MM.1S (cell line): ENCODE results near the gene RTBDN.
"Not testable (repeated sequence)": the region's sequence is repeated elsewhere in the genome, so short reads cannot be mapped to it uniquely, and the experiment has no call there.

ENCODE experiments used
- DNase-seq: peaks from one replicate; pipeline ENCODE4 v3.0.0-alpha.2; 2015
- H2AFZ ChIP-seq: fragments of 300-600 bp; sonication (generic); 2 replicates; pipeline ENCODE4 v1.6.0; 2016; ENCODE audit warnings: antibody characterized with exemption, low read length
- H3F3A ChIP-seq: fragments of 300-600 bp; sonication (generic); 2 replicates; pipeline ENCODE4 v1.6.1; 2016; ENCODE audit warnings: mild to moderate bottlenecking, antibody characterized with exemption, low read length, moderate library complexity, mixed read lengths; ENCODE audit not compliant: insufficient read depth
- H3K27ac ChIP-seq: fragments of 300-600 bp; sonication (generic); 2 replicates; pipeline ENCODE4 v1.5.1; 2016; ENCODE audit warnings: mild to moderate bottlenecking, low read length
- H3K27me3 ChIP-seq: fragments of 300-600 bp; sonication (generic); replicated peaks from 2 replicates; pipeline ENCODE4 v1.6.0; 2016; ENCODE audit warnings: low read length; ENCODE audit not compliant: insufficient read depth
- H3K36me3 ChIP-seq: fragments of 300-600 bp; sonication (generic); replicated peaks from 2 replicates; pipeline ENCODE4 v1.6.1; 2016; ENCODE audit warnings: mild to moderate bottlenecking, low read length, mixed read lengths; ENCODE audit not compliant: insufficient read depth
- H3K4me1 ChIP-seq: fragments of 300-600 bp; sonication (generic); 2 replicates; pipeline ENCODE4 v1.6.1; 2016; ENCODE audit warnings: low read length, mixed read lengths
- H3K4me2 ChIP-seq: fragments of 300-600 bp; sonication (generic); 2 replicates; pipeline ENCODE4 v1.6.0; 2016; ENCODE audit warnings: low read depth, low read length
- H3K4me3 ChIP-seq: fragments of 300-600 bp; sonication (generic); 2 replicates; pipeline ENCODE4 v1.5.1; 2016; ENCODE audit warnings: low read length, mixed read lengths
- H3K79me2 ChIP-seq: fragments of 300-600 bp; sonication (generic); 2 replicates; pipeline ENCODE4 v1.6.1; 2016; ENCODE audit warnings: mixed run types, low read length, mixed read lengths
- H3K9ac ChIP-seq: fragments of 300-600 bp; sonication (generic); 2 replicates; pipeline ENCODE4 v1.6.1; 2016; ENCODE audit warnings: low read length, mixed read lengths
- H3K9me2 ChIP-seq: fragments of 300-600 bp; sonication (generic); replicated peaks from 2 replicates; pipeline ENCODE4 v1.6.1; 2016; ENCODE audit warnings: mild to moderate bottlenecking, low read length, mixed read lengths; ENCODE audit not compliant: insufficient read depth
- H3K9me3 ChIP-seq: fragments of 300-600 bp; sonication (generic); replicated peaks from 2 replicates; pipeline ENCODE4 v1.6.1; 2016; ENCODE audit warnings: mild to moderate bottlenecking, low read length, mixed read lengths; ENCODE audit not compliant: insufficient read depth
- H4K20me1 ChIP-seq: fragments of 300-600 bp; sonication (generic); 2 replicates; pipeline ENCODE4 v1.6.1; 2016; ENCODE audit warnings: mild to moderate bottlenecking, low read length, moderate library complexity, mixed read lengths; ENCODE audit not compliant: insufficient read depth
- EZH2 ChIP-seq: fragments of 300-600 bp; sonication (generic); optimal IDR thresholded peaks from 2 replicates; pipeline ENCODE3; 2017; ENCODE audit warnings: low read depth, mild to moderate bottlenecking, antibody characterized with exemption, low read length, mixed read lengths
- EZH2phosphoT487 ChIP-seq: fragments of 300-600 bp; sonication (generic); IDR thresholded peaks from 2 replicates; pipeline ENCODE4 v1.6.1; 2018; ENCODE audit warnings: antibody characterized with exemption, low read length
- TF ChIP-seq, protein P1 (sequence below): fragments of 300-600 bp; sonication (generic); IDR thresholded peaks from 2 replicates; pipeline ENCODE4 v1.5.1; 2016; ENCODE audit warnings: antibody characterized with exemption, low read length, mixed read lengths

The RTBDN gene

GRCh38 chr19:12847159-12848139, 13.1 kb upstream of the RTBDN start:
- no peak overlapping the region; the same call in 1 of the 2 replicates for H3K9ac ChIP-seq
- DNase-seq, result peak; percentile 75
- H3K79me2 ChIP-seq, result no peaks in the 10 kb centered on the region
- H3K9me2 ChIP-seq, result no peaks in the 10 kb centered on the region
- H3F3A ChIP-seq, result no peaks in the 10 kb centered on the region
- TF ChIP-seq EZH2 (no peak), EZH2phosphoT487 (no peak)
- TF ChIP-seq, protein P1, sequence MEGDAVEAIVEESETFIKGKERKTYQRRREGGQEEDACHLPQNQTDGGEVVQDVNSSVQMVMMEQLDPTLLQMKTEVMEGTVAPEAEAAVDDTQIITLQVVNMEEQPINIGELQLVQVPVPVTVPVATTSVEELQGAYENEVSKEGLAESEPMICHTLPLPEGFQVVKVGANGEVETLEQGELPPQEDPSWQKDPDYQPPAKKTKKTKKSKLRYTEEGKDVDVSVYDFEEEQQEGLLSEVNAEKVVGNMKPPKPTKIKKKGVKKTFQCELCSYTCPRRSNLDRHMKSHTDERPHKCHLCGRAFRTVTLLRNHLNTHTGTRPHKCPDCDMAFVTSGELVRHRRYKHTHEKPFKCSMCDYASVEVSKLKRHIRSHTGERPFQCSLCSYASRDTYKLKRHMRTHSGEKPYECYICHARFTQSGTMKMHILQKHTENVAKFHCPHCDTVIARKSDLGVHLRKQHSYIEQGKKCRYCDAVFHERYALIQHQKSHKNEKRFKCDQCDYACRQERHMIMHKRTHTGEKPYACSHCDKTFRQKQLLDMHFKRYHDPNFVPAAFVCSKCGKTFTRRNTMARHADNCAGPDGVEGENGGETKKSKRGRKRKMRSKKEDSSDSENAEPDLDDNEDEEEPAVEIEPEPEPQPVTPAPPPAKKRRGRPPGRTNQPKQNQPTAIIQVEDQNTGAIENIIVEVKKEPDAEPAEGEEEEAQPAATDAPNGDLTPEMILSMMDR, result peak; percentile 98
- no peaks in the 10 kb centered on the region for H3K36me3 ChIP-seq
- H3K4me1 ChIP-seq, result peaks cover 8% of the 10 kb centered on the region; the same call in 1 of the 2 replicates
- peak overlapping the region; percentile 74 for H2AFZ ChIP-seq
- no peak overlapping the region for H3K27ac ChIP-seq
- H3K4me3 ChIP-seq, result peak overlapping the region; percentile 55
- H3K4me2 ChIP-seq, result peak overlapping the region; percentile 98
- H3K9me3 ChIP-seq, result no peaks in the 10 kb centered on the region
- H4K20me1 ChIP-seq, result no peaks in the 10 kb centered on the region
- H3K27me3 ChIP-seq, result peaks cover 55% of the 10 kb centered on the region

DNA sequence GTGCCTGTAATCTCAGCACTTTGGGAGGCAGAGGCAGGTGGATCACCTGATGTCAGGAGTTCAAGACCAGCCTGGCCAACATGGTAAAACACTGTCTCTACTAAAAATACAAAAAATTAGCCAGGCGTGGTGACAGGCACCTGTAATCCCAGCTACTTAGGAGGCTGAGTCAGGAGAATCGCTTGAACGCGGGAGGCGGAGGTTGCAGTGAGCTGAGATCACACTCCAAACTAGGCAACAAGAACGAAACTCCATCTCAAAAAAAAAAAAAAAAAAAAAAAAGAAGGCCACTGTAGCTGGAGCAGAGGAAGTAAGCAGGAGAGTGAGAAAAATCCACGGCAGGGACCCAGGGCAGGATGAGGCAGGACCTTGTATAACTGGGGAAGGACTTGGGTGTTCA, 12.2 kb upstream of the RTBDN start:
- H3K9ac ChIP-seq, DNase-seq, H4K20me1 ChIP-seq, H3K4me1 ChIP-seq, H2AFZ ChIP-seq, H3K79me2 ChIP-seq, H3K9me3 ChIP-seq, H3K4me3 ChIP-seq, H3K36me3 ChIP-seq, H3F3A ChIP-seq, H3K27ac ChIP-seq, H3K9me2 ChIP-seq, H3K4me2 ChIP-seq: not testable (repeated sequence)
- H3K27me3 ChIP-seq, result peaks cover 62% of the 10 kb centered on the region

DNA sequence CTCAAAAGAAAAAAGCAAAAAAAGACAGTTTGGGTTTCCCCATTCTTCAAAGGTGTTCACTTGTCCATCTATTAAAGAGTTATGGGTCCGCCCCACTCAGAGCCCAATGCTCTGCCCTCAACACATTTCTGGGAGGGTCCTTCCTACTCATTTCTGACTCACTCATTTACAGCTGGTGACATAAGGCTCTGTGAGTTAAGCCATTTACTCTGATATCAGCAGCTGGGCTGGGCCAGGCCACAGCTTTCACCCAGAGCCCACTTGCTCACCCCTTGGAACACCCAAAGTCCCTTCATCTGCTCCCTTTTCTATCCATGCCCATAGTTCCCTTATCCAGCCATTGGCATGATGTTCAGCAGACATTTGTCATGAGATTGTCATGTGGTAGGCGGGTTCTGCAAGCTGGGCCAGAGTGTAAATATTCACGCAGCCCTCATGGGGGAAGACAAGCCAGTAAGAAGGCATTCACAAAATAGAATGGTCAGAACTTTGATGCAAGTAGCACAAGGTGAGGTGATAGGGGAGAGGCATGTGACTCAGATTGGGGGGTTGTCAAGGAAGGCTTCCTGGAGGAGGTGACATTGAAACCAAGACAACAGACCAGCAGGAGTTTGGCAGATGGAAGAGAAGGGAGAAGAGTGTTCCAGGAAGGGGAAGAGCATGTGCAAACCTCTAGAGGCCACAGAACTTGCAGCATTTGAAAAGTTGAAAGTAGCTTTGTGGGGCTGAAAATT, 9.8 kb upstream of the RTBDN start:
- no peak overlapping the region for H2AFZ ChIP-seq
- H3K36me3 ChIP-seq, result no peaks in the 10 kb centered on the region
- no peaks in the 10 kb centered on the region for H3K9me2 ChIP-seq
- DNase-seq, result no peak
- TF ChIP-seq, protein P1, result no peak
- TF ChIP-seq EZH2phosphoT487 (no peak), EZH2 (no peak)
- H3K9ac ChIP-seq, result no peak overlapping the region
- no peaks in the 10 kb centered on the region for H3F3A ChIP-seq
- no peaks in the 10 kb centered on the region for H3K9me3 ChIP-seq
- no peak overlapping the region for H3K4me2 ChIP-seq
- peaks cover 8% of the 10 kb centered on the region; the same call in 1 of the 2 replicates for H3K4me1 ChIP-seq
- peaks cover 79% of the 10 kb centered on the region for H3K27me3 ChIP-seq
- no peak overlapping the region for H3K27ac ChIP-seq
- H4K20me1 ChIP-seq, result no peaks in the 10 kb centered on the region
- no peaks in the 10 kb centered on the region for H3K79me2 ChIP-seq
- no peak overlapping the region for H3K4me3 ChIP-seq
